IMR-90 (cell line): ENCODE data around the gene CST3. TPM values are rescaled to one million over a fixed set of nuclear protein-coding genes. Genes with fewer than 3 reads are reported as not detected.

Experiments
- ATAC-seq: fragments of 200-7000 bp; cut with Tn5 transposase; 2 replicates; pipeline ENCODE4 v1.9.1; 2020; ENCODE audit warnings: low read depth, mild to moderate bottlenecking, moderate library complexity
- BruUV-seq: library from RNA; stranded (reverse); fragments of 400-500 nt; replicated peaks from 2 replicates; lab custom pipeline; 2021; lab: Mats Ljungman, UMichigan
- CTCF ChIA-PET: fragments of 300-600 bp; formaldehyde crosslinking; extraction: SDS; loops from one replicate; lab custom pipeline; 2021; ENCODE audit warnings: antibody characterized with exemption; lab: Yijun Ruan, JAX
- POLR2A ChIA-PET: fragments of 300-600 bp; sonication (Branson Sonifier 250); formaldehyde crosslinking; loops from one replicate; lab custom pipeline; 2022; ENCODE audit warnings: antibody characterized with exemption; ENCODE audit not compliant: unreplicated experiment; lab: Charles Lee
- DNase-seq: peaks from one replicate; pipeline ENCODE4 v3.0.0; 2013
- H2AFZ ChIP-seq: replicated peaks from 2 replicates; pipeline ENCODE3; 2013; ENCODE audit warnings: low read length, mild to moderate bottlenecking; ENCODE audit not compliant: poor library complexity
- H2AK5ac ChIP-seq: 2 replicates; pipeline ENCODE4 v1.6.1; 2013; ENCODE audit warnings: low read depth, low read length, inconsistent platforms
- H2AK9ac ChIP-seq: replicated peaks from 2 replicates; pipeline ENCODE3; 2013; ENCODE audit warnings: mild to moderate bottlenecking, low read depth, low read length, moderate library complexity; ENCODE audit not compliant: poor library complexity
- H2BK120ac ChIP-seq: 2 replicates; pipeline ENCODE4 v1.6.1; 2013; ENCODE audit warnings: low read depth, low read length, inconsistent platforms
- H2BK15ac ChIP-seq: 3 replicates; pipeline ENCODE4 v1.6.1; 2013; ENCODE audit warnings: low read depth, low read length, inconsistent platforms
- H2BK20ac ChIP-seq: 2 replicates; pipeline ENCODE4 v1.6.1; 2013; ENCODE audit warnings: low read depth, mild to moderate bottlenecking, inconsistent platforms, low read length, moderate library complexity
- H2BK5ac ChIP-seq: 2 replicates; pipeline ENCODE4 v1.6.1; 2013; ENCODE audit warnings: mild to moderate bottlenecking, low read depth, low read length, inconsistent platforms; ENCODE audit not compliant: poor library complexity, severe bottlenecking
- H3K14ac ChIP-seq: replicated peaks from 2 replicates; pipeline ENCODE4 v1.6.1; 2013; ENCODE audit warnings: low read depth, low read length, inconsistent platforms
- H3K18ac ChIP-seq: 2 replicates; pipeline ENCODE4 v1.6.1; 2013; ENCODE audit warnings: low read depth, low read length, control low read depth
- H3K23ac ChIP-seq: 2 replicates; pipeline ENCODE4 v1.6.1; 2013; ENCODE audit warnings: low read depth, low read length, inconsistent platforms
- H3K27ac ChIP-seq: 2 replicates; pipeline ENCODE4 v1.5.1; 2013; ENCODE audit warnings: mild to moderate bottlenecking, control low read depth, low read length; ENCODE audit not compliant: insufficient read depth
- H3K27me3 ChIP-seq: 2 replicates; pipeline ENCODE4 v1.6.1; 2013; ENCODE audit warnings: low read length; ENCODE audit not compliant: control insufficient read depth, insufficient read depth
- H3K36me3 ChIP-seq: 2 replicates; pipeline ENCODE4 v1.6.1; 2013; ENCODE audit warnings: low read length, mixed read lengths; ENCODE audit not compliant: control insufficient read depth, insufficient read depth
- H3K4ac ChIP-seq: 2 replicates; pipeline ENCODE4 v1.6.1; 2013; ENCODE audit warnings: low read depth, low read length, inconsistent platforms
- H3K4me1 ChIP-seq: 2 replicates; pipeline ENCODE4 v1.6.1; 2013; ENCODE audit warnings: low read length, mixed read lengths; ENCODE audit not compliant: control insufficient read depth, insufficient read depth
- H3K4me2 ChIP-seq: 2 replicates; pipeline ENCODE4 v1.6.1; 2013; ENCODE audit warnings: low read depth, mild to moderate bottlenecking, control low read depth, low read length, moderate library complexity
- H3K4me3 ChIP-seq: 2 replicates; pipeline ENCODE4 v1.5.1; 2013; ENCODE audit warnings: low read depth, mild to moderate bottlenecking, control low read depth, low read length, moderate library complexity; ENCODE audit not compliant: insufficient read depth
- H3K56ac ChIP-seq: 2 replicates; pipeline ENCODE4 v1.6.1; 2013; ENCODE audit warnings: low read length, inconsistent platforms; ENCODE audit not compliant: insufficient read depth; ENCODE audit errors: extremely low read depth
- H3K79me1 ChIP-seq, 2 experiments: 2 replicates each; pipeline ENCODE4 v1.6.1; 2013; ENCODE audit warnings: low read length in 2 of 2, inconsistent platforms in 1 of 2, low read depth in 1 of 2
- H3K9ac ChIP-seq: 2 replicates; pipeline ENCODE4 v1.6.1; 2013; ENCODE audit warnings: low read depth, low read length, control low read depth
- H3K9me1 ChIP-seq: 2 replicates; pipeline ENCODE4 v1.6.1; 2013; ENCODE audit warnings: low read length, inconsistent platforms; ENCODE audit not compliant: insufficient read depth
- H3K9me3 ChIP-seq: 2 replicates; pipeline ENCODE4 v1.6.1; 2013; ENCODE audit warnings: low read length; ENCODE audit not compliant: control insufficient read depth, insufficient read depth
- H4K20me1 ChIP-seq: 2 replicates; pipeline ENCODE4 v1.6.1; 2013; ENCODE audit warnings: low read length, inconsistent platforms; ENCODE audit not compliant: insufficient read depth
- H4K5ac ChIP-seq: 2 replicates; pipeline ENCODE4 v1.6.1; 2013; ENCODE audit warnings: mild to moderate bottlenecking, low read depth, low read length, control low read depth
- H4K8ac ChIP-seq, 2 experiments: 2 replicates each; pipeline ENCODE4 v1.6.1; 2013; ENCODE audit warnings: low read depth in 2 of 2, low read length in 2 of 2, control low read depth in 1 of 2, inconsistent platforms in 1 of 2
- H4K91ac ChIP-seq: 2 replicates; pipeline ENCODE4 v1.6.1; 2013; ENCODE audit warnings: low read depth, low read length, inconsistent platforms; ENCODE audit not compliant: insufficient read depth
- FOS ChIP-seq: fragments of 150-350 bp; IDR thresholded peaks from 2 replicates; pipeline ENCODE4 v1.6.1; 2016; ENCODE audit warnings: low read depth, low read length
- MAFK ChIP-seq: IDR thresholded peaks from 2 replicates; pipeline ENCODE4 v1.6.1; 2012; ENCODE audit warnings: low read depth, low read length, improper control_type of control experiment
- MAZ ChIP-seq: IDR thresholded peaks from 2 replicates; pipeline ENCODE4 v1.6.1; 2012; ENCODE audit warnings: low read depth, mild to moderate bottlenecking, low read length, improper control_type of control experiment, moderate library complexity, borderline replicate concordance
- RCOR1 ChIP-seq: IDR thresholded peaks from 2 replicates; pipeline ENCODE4 v1.6.1; 2012; ENCODE audit warnings: mild to moderate bottlenecking, low read length, improper control_type of control experiment; ENCODE audit not compliant: insufficient replicate concordance
- RFX5 ChIP-seq: IDR thresholded peaks from 2 replicates; pipeline ENCODE4 v1.8.0; 2012; ENCODE audit warnings: low read depth, mild to moderate bottlenecking, low read length, moderate library complexity
- SMC3 ChIP-seq: fragments of 150-350 bp; IDR thresholded peaks from 2 replicates; pipeline ENCODE4 v1.6.1; 2016; ENCODE audit warnings: low read depth, mild to moderate bottlenecking, antibody characterized with exemption, low read length, moderate library complexity
- USF2 ChIP-seq: fragments of 150-350 bp; IDR thresholded peaks from 2 replicates; pipeline ENCODE4 v1.6.1; 2017; ENCODE audit warnings: mild to moderate bottlenecking, antibody characterized with exemption, low read length, low read depth
- WGBS, 2 experiments: methylation state at CpG; one replicate each; pipeline versions ENCODE4 v1.1.5 to v1.1.7; 2013; ENCODE audit warnings: missing lambda C conversion rate in 2 of 2; ENCODE audit not compliant: insufficient read length in 1 of 2; ENCODE audit errors: extremely low coverage in 2 of 2; 5-methylcytosine and 5-hydroxymethylcytosine counted together
- dilution Hi-C: fragments of 300-500 bp; cut with HindIII; formaldehyde crosslinking; loops from one replicate; pipeline ENCODE4 v1.14.3; 2018; ENCODE audit warnings: low sequenced_read_pairs; ENCODE audit not compliant: unreplicated experiment
- in situ Hi-C: fragments of 300-500 bp; cut with MboI; formaldehyde crosslinking; loops from 3 replicates; pipeline ENCODE4 v1.14.3; 2019; ENCODE audit warnings: low sequenced_read_pairs, inconsistent platforms, mixed read lengths
- intact Hi-C: fragments of 100-400 bp; cut with micrococcal nuclease; formaldehyde crosslinking; loops from 2 replicates; pipeline ENCODE4 v1.10.0; 2022
- polyA plus RNA-seq, 3 experiments: library from polyadenylated mRNA; depleted of rRNA; stranded (reverse); fragments of >200 nt; gene quantifications; 2 replicates each; pipeline ENCODE4 v1.2.3, GENCODE V29; 2012; ENCODE audit warnings: low replicate concordance in 1 of 3
- total RNA-seq: library from RNA; depleted of rRNA; stranded (reverse); fragments of >200 nt; gene quantifications from 2 replicates; pipeline ENCODE4 v1.2.3, GENCODE V29; 2012

Gene CST3
- total and polyA plus RNA-seq, 2 of the 4 experiments (the other 2 are of a cell fraction), result 26.0 to 471 TPM

GRCh38 chr20:23634985-23635767 is 2.6 kb downstream of the CST3 start:
- Histone ChIP-seq H3K56ac (no peak overlapping the region), H4K8ac (no peak overlapping the region), H2AK5ac (no peak overlapping the region), H3K79me1 (peaks cover 17 to 29% of the 10 kb centered on the region in 2 experiments), H4K5ac (no peak overlapping the region), H3K9me1 (peaks cover 6% of the 10 kb centered on the region; the same call in 1 of the 2 replicates), H2BK20ac (no peak overlapping the region), H3K23ac (no peak overlapping the region), H3K4ac (no peak overlapping the region), H2BK5ac (no peak overlapping the region), H2AK9ac (no peak overlapping the region), H3K4me2 (no peak overlapping the region; the same call in 1 of the 2 replicates), H3K9me3 (no peaks in the 10 kb centered on the region), H4K20me1 (peaks cover 6% of the 10 kb centered on the region; the same call in 1 of the 2 replicates), H3K14ac (no peak overlapping the region), H2BK15ac (no peak overlapping the region), H3K4me3 (no peak overlapping the region), H3K27ac (no peak overlapping the region), H3K4me1 (peaks cover 8% of the 10 kb centered on the region), H2BK120ac (no peak overlapping the region), H3K36me3 (peaks cover 16% of the 10 kb centered on the region), H4K91ac (no peak overlapping the region), H2AFZ (no peak overlapping the region), H3K27me3 (no peaks in the 10 kb centered on the region), H3K18ac (no peak overlapping the region), H3K9ac (no peak overlapping the region)
- TF ChIP-seq SMC3 (no peak), MAZ (no peak), USF2 (no peak), RCOR1 (no peak), RFX5 (no peak), MAFK (no peak), FOS (no peak)
- no peak for DNase-seq
- ChIA-PET POLR2A (no interaction called here), CTCF (no interaction called here)
- intact Hi-C loops, result loop anchor here (5.0 kb wide), 1 partner anchor 273 kb away; the partner anchor contains the start of gene GZF1
- no peak for ATAC-seq
- WGBS, 2 experiments, result 100% methylated on average over 4 of the region's 12 CpGs; no CpG with 5 or more reads in 1 of the 2 experiments
- in situ Hi-C loops, result loop anchor here (25.0 kb wide), 2 partner anchors 1627 to 1777 kb away; partner anchors contain the start of gene GINS1
- no TSS peak for BruUV-seq
- dilution Hi-C loops, result no loop called here
